Cardiac fibroblast (primary cell): ENCODE data around the gene SLC8A1.

Experiments used
- DNase-seq, 2 donors: peaks; one replicate each; pipeline versions ENCODE4 v3.0.0 to v3.0.0-alpha.2; 2010; ENCODE audit warnings: low read depth in 2 of 2
- H3K4me3 ChIP-seq, 2 donors: replicated peaks in 1 of 2; 1 replicate in 1 of 2; 2 replicates in 1 of 2; pipeline ENCODE4 v1.5.1; 2011; ENCODE audit warnings: low read depth in 2 of 2, low read length in 2 of 2, mild to moderate bottlenecking in 2 of 2, moderate library complexity in 1 of 2
- CTCF ChIP-seq: IDR thresholded peaks from one replicate; pipeline ENCODE4 v1.5.1; 2011; ENCODE audit warnings: low read depth, mild to moderate bottlenecking, low read length, inconsistent platforms

SLC8A1 gene

GRCh38 chr2:40463112-40463511 is 11.2 kb upstream of the SLC8A1 start:
- no peak overlapping the region for H3K4me3 ChIP-seq
- no peak for DNase-seq
- no peak for TF ChIP-seq CTCF

GRCh38 chr2:40458271-40458794 is 6.4 kb upstream of the SLC8A1 start:
- DNase-seq, result no peak
- no peak for TF ChIP-seq CTCF
- H3K4me3 ChIP-seq, result no peak overlapping the region

GRCh38 chr2:40457837-40458236 is 5.9 kb upstream of the SLC8A1 start:
- DNase-seq, result peak; percentile 33 to 58
- no peak for TF ChIP-seq CTCF
- H3K4me3 ChIP-seq, result no peak overlapping the region

- TF ChIP-seq CTCF, result no peak
- no peak overlapping the region for H3K4me3 ChIP-seq
- DNase-seq, result no peak
Measured at GRCh38 chr2:40457366-40457765, 5.5 kb upstream of the SLC8A1 start.

- TF ChIP-seq CTCF, result no peak
- no peak overlapping the region for H3K4me3 ChIP-seq
- DNase-seq, result no peak
Measured at GRCh38 chr2:40456926-40457325, 5.0 kb upstream of the SLC8A1 start.

- TF ChIP-seq CTCF, result no peak
- H3K4me3 ChIP-seq, result no peak overlapping the region
- peak in 1 of 2 donors; percentile 18 for DNase-seq
Measured at GRCh38 chr2:40455661-40456060, 3.8 kb upstream of the SLC8A1 start.

- DNase-seq, result no peak
- H3K4me3 ChIP-seq, result no peak overlapping the region
- TF ChIP-seq CTCF, result no peak
Measured at GRCh38 chr2:40454321-40454720, 2.4 kb upstream of the SLC8A1 start.
